LNCaP clone FGC (cell line): ENCODE results near the gene UBAC2.
"Not testable (repeated sequence)": the region's sequence is repeated elsewhere in the genome, so short reads cannot be mapped to it uniquely, and the experiment has no call there.

Experiments
- DNase-seq: peaks from one replicate; pipeline ENCODE4 v3.0.0-alpha.2; 2011; ENCODE audit warnings: low read depth
- H3K4me3 ChIP-seq: 2 replicates; pipeline ENCODE4 v1.5.1; 2011; ENCODE audit warnings: mild to moderate bottlenecking, low read depth, low read length, control low read depth
- TF ChIP-seq, protein P1 (sequence below): IDR thresholded peaks from 2 replicates; pipeline ENCODE4 v1.5.1; 2012; ENCODE audit warnings: mild to moderate bottlenecking; ENCODE audit not compliant: control insufficient read depth, insufficient read depth; ENCODE audit errors: extremely low read depth

Gene UBAC2

GRCh38 chr13:99225078-99225477, 24.4 kb downstream of the UBAC2 start:
- no peak overlapping the region for H3K4me3 ChIP-seq
- TF ChIP-seq, protein P1, sequence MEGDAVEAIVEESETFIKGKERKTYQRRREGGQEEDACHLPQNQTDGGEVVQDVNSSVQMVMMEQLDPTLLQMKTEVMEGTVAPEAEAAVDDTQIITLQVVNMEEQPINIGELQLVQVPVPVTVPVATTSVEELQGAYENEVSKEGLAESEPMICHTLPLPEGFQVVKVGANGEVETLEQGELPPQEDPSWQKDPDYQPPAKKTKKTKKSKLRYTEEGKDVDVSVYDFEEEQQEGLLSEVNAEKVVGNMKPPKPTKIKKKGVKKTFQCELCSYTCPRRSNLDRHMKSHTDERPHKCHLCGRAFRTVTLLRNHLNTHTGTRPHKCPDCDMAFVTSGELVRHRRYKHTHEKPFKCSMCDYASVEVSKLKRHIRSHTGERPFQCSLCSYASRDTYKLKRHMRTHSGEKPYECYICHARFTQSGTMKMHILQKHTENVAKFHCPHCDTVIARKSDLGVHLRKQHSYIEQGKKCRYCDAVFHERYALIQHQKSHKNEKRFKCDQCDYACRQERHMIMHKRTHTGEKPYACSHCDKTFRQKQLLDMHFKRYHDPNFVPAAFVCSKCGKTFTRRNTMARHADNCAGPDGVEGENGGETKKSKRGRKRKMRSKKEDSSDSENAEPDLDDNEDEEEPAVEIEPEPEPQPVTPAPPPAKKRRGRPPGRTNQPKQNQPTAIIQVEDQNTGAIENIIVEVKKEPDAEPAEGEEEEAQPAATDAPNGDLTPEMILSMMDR: no peak
- no peak for DNase-seq

- no peak for DNase-seq
These were observed 25.9 kb downstream of the UBAC2 start for GRCh38 chr13:99226513-99226912.

DNA sequence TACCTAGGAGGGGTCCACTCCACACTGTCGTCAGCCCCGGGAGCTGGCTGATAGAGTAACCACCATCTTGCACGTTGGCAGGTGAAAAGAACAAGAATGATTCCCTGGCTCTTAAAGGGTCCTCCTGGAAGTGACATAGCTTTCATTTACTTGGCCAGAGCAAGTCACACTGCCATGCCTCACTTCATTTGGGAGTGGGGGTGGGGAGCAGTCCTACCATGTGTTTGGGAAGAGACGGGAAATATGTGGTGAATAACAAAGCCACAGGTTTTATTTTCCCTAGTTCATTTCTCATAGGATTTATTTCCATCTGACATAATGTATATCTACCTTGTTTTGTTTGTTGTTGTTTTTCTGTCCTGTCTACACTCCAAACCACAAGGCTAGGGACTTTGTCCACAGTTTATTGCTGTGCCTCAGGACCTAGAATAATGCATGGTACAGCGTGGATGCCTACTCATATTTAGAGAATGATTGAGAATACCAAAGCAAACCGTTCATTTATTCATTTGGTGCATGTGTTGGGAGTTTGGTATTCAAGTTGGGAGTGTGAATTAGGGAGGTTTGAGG, 26.8 kb downstream of the UBAC2 start:
- H3K4me3 ChIP-seq: no peak overlapping the region
- DNase-seq: no peak
- TF ChIP-seq, protein P1: no peak

More at GRCh38 chr13:99226513-99226912, 25.9 kb downstream of the UBAC2 start:
- H3K4me3 ChIP-seq: no peak overlapping the region
- TF ChIP-seq, protein P1: no peak

- DNase-seq: no peak
- TF ChIP-seq, protein P1: no peak
- H3K4me3 ChIP-seq: no peak overlapping the region
These were observed 27.4 kb downstream of the UBAC2 start for GRCh38 chr13:99227909-99228688.

GRCh38 chr13:99228737-99229691, 28.4 kb downstream of the UBAC2 start:
- H3K4me3 ChIP-seq: no peak overlapping the region
- no peak for DNase-seq
- TF ChIP-seq, protein P1: no peak

GRCh38 chr13:99230588-99230987, 29.9 kb downstream of the UBAC2 start:
- H3K4me3 ChIP-seq, DNase-seq: not testable (repeated sequence)

- no peak overlapping the region for H3K4me3 ChIP-seq
- DNase-seq: no peak
- TF ChIP-seq, protein P1: no peak
These were observed 30.3 kb downstream of the UBAC2 start for GRCh38 chr13:99230991-99231390.
